HG02840 (cell line): ENCODE results near the gene GOLT1A.

ENCODE experiments used
- ATAC-seq: cut with Tn5 transposase; IDR thresholded peaks from one replicate; pipeline ENCODE4 v1.9.1; 2021; ENCODE audit warnings: mild to moderate bottlenecking, moderate library complexity, moderate number of reproducible peaks; ENCODE audit not compliant: unreplicated experiment, low FRiP score

Gene GOLT1A

DNA sequence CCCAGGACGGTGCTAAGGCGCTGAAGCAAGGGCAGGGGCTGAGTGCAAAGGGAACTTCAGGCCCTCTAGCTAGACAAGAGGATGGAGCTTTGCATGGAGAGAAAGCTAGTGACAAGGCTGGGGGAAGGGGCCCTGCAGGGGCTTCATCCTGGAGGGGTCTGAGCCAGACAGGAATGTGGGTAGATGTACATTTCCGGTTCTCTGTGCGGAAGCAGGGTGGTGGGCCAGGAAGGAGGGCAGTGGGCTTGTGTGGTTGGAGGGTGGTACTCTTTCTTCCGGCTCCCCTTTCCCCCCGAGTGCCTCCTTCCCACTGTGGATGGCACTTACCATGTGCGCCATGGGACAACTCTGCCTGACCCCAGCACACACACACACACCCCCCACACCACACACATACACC is 19.0 kb downstream of the GOLT1A start:
- no peak for ATAC-seq

DNA sequence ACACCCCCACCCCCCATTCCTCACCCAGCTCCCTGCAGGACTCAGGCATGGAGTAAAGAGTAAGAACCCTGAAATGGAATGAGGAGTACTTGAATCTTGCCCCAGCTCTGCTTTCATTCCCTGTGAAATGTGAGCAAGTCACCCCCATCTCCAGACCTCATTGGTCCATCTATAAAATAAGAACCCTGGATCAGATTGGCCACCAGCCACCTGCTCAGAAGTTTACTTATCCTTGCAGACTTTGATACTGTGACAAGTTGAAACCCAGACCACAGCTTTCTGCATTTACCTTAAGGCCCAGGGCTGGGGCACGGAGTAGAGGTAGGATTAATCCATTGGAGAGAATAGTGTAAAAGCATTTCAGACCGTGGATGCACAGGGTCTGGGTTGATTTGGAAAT is 19.7 kb downstream of the GOLT1A start:
- ATAC-seq = no peak

DNA sequence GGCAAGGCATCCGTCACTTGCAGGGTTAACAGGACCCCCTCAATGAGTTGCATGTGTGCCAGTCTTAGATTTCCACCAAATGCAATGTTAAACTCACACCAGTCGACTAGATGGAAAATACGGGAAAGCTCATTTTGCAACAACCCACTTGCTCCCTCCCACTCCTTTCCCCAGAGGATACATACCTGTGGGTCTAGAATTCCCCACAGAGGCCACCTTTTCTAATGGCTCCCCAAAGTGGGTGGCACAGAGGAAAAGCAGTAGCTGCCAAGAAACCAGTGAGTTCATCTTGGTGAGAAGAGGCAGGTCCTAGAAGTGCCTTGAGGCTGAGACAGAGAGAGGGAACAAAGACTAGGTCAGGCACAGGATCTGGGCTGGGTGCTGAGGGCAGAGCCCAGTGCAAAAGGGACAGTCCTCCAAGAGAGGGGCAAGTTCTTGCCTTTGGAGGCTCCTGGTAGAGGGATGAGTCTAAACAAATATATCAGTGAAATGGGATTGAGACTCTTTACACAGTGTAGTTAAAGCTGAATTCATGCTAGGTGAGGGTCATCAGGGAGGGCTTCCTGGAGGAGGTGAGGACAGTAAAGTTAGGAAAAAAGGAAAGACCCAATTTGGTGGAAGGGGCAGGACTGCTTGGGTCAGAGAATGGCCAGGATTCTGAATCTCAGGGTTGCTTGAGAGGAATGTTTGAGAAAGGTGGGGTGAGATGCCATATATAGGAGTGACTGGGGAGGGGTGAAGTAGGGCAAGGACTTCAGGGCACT is 21.0 kb downstream of the GOLT1A start:
- no peak for ATAC-seq

DNA sequence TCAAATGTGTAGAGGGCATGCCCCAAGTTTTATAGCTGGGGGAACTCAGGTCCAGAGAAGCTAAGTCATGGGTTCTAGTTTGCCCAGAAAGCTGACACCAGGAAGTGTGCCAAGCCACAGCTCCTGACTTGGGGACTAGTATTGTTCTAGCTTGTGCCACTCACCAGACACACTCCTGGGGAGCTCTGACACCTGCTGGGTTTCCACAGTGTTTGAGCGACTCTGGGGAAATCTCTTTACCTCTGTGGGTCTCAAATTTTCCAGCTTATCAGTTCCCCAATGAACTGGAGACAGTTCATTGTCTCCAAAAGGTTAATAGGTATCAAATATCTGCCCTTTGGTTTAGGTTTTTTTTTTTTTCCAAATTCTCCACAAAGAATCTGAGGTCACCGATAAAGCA is 21.7 kb downstream of the GOLT1A start:
- ATAC-seq = no peak

DNA sequence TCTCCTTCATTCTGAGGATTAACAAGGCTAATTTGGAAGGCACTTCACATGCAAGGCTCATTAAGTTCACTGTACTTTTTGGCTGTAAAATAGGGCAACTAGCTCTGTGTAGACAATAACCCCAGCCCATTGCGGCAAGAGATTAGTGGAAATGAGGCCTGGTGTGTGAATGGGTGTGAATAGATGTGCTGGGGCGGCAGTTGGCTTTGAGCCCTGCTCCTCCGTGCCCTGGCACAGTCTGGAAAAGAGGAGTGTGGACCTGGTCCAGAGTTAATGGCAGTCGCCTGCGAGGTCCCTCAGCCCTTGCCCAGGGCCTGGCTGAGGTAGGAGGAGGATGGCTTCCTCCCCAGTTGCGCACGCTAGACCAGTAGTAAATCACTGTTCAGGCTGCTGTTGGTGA is 22.3 kb downstream of the GOLT1A start:
- ATAC-seq = no peak

DNA sequence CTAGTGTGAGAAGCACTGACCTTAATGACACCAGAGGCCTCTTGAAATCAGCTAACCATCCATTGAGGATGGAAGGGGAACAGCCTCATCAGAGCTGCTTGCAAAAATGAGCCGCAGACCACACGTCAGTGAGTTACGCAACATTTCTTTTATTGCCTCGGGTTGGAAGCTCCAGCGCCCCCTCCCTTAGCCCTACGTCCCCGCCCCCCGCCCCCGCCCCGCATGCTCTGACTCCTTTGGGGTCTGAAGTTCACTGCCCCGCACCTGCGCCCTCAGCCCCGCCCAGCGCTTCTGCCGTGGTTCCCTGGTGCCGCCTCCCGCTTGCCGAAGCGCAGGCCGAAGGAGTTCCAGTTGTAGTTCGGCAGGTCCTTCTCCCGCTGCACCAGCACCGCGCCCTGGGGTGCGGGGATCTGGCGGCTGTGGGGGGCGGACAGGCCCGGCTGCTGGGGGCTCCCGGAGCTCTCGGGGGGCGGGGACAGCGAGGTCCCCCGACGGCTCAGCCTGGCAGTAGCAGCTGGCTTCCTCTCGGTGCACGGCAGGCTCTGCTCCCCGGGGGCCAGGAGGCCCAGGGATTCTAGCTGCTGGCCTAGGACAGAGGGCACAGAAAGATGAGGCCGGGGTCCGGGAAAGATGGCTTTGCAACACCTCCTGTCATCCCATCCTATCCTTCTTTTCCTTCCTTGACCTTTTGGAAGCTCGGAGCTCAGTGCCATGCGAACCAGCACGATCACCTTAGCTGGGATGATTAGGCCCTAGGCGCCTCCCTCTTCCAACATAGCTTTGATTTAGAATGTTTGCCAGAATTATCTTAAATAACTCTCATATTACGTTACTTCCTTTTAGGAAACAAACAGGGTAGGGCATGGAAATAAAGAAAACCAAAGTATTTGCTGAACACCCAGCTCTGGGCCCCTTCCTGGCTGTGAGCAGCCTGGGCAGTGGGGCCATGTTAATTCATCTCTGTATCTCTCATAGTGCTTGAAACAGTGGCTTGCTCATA is 23.3 kb downstream of the GOLT1A start:
- ATAC-seq = no peak

DNA sequence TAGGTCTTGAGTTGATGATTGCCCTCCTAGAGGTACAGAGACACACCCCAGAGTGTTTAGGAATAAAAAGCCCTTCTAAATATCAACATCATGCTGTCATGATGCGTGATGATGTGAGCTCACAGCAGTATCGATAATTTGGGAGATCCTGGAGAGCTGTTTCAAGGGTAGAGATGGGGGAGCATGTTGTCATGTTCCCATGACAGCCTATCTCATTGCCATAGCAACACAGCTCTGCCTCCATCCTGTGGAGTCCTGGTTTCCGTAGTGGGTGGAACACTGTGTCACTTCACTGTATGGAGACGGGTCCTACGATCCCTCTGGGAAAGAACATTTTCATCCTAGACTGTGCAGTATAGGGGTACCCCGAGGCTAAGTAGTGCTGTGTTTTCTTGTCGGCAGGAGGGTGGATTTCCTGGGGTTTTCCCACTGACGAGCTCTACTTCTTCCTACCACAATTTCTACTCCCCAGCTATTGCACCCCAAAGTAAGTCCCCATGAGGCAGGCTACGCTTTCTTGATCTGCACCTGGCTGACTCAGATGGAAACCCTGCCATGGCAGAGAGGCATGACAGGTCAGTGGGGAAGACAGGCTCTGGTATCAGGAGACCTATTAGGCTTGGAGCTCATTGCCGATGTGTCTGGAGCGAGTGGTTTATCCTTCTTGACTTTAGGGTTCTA is 24.7 kb downstream of the GOLT1A start:
- no peak for ATAC-seq

DNA sequence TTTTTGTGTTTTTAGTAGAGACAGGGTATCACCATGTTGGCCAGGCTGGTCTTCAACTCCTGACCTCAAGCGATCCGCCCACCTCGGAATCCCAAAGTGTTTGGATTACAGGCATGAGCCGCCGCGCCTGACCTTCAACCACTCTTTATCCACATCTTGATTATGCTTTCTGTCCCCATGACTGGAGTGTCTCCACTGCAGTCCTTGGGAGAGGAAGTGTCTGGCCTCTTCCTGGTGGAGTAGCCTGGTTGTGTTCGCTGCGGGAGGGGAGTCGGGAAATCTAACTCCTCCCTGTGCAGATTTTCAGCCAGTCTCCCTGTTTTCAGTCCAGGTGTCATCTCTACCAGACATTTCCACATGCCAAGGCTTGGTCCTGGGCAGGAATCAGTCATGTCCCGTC is 27.2 kb downstream of the GOLT1A start:
- no peak for ATAC-seq

DNA sequence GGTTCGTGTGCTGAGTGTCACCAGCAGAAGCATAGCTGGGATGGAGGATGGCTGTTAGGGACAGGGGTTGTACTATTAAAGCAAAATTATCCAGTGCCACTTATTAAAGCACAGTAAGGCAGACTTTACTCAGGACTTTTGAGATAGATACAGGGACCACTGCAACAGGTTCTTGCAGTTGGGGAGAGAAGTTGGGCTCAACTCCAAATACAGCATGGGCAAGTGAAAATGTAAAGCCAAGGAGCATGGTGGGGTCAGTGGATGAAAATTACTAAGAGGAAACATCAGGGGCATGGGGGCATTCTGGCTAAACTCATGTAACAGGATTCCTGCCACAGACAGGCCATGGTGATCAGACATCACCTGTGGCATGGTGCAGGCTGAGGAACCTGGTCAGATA is 32.7 kb downstream of the GOLT1A start:
- no peak for ATAC-seq

DNA sequence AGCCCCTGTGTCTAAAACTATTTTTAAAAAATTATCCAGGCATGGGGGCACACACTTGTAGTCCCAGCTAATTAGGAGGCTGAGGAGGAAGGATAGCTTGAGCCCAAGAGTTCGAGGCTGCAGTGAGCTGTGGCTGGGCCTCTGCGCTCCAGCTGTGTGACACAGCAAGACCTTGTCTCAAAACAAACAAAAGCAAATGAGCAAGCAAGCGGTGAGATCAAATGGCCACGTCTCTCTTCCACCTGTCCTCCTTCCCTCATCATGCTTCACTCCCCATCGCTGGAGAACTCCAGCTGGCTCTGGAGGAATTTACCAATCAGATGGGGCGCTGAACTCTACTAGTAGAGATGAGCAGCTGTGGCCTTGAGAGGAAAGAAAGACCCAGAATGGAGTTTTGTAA is 33.7 kb downstream of the GOLT1A start:
- ATAC-seq = no peak

DNA sequence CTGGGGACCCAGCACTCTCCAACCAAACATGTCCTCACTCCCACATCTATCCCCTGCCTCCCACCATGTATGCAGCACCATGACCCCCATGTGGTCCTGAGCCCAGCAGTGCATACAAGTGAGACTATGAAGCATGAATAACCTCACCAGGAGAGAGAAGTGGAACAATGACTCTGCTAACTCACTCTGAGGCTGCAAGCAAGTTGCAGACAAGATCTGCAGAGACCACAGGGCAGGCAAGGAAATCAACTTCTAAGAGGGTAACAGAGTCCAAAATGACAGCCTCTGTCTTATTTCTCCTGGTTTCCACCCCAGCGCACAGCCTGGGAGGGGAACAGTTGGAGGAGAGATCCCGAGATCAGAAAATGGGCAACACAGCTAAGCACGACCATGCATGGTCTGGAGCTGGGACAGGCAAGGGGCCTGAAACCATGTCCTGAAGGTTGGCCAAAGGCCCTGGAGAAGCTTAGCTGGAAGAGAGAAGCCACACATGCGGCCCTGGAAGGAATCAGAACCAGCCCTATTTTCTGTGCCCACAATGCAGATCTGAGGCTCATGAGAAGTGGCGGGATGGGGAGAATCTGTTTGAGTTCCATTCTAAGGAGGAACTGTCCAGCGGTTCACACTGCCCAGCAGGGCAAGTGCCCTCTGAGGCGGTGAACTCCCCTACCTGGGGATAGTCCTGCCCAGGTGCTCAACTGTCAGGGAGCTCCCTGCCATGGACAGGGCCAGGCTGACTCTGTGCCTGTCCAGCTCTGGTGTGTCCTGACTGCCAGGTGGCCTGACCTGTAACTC is 35.1 kb downstream of the GOLT1A start:
- ATAC-seq = no peak

DNA sequence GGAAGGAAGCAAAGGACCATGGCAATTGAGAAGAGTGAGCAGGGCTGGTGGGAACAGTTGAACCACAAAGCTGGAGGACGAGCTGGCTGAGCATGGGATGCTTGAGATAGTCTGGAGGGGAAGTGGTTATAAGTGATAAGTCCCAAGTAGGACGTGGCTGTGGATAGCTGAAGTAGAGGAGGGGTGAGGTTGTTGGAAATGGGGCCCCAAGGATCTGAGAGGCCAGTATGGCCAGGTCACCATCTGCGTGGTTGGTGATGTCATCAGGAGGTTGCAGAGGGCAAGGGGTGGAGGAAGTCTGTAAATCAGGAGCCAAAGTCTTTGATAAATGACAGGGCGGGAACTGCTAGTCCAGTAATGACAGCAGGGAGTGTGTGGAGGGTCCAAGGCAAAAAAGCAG is 36.7 kb downstream of the GOLT1A start:
- ATAC-seq = no peak

DNA sequence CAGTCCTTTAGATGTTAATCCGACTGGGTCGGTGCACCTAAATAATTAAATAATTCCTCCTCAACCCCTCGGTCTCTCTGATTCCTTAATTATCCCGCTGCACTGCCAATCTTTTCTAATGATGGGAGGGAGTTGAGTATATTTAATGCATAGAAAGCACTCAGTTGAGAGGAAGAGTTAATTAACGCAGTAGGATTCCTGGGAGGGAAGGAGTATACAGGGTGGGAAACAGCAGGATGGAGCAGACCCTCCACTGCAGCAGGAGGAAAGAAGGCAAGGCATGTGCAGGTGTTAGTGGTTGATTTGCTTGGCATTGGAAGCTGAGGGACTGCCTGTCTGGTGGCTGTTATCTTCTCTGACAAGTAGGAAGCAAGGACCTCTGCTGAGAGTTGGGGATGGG is 37.7 kb downstream of the GOLT1A start:
- no peak for ATAC-seq

DNA sequence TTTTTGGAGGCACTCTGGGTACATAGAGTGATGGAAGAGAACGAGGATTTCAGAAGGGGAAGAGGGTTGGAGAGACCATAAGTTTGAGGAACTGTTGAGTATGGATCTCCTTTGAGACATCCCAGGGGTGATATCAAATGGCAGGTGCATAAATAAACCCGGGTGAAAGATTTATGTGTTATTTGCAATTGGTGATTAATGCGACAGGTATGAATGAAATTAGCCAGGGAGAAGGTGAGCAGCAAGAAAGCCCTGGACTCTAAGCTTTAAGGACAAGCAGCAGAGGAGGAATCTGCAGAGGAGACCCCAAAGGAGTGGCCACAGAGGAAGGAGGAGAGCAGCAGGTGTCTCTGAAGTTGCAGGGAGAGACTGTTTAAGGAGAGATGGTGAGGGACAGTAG is 38.8 kb downstream of the GOLT1A start:
- no peak for ATAC-seq

DNA sequence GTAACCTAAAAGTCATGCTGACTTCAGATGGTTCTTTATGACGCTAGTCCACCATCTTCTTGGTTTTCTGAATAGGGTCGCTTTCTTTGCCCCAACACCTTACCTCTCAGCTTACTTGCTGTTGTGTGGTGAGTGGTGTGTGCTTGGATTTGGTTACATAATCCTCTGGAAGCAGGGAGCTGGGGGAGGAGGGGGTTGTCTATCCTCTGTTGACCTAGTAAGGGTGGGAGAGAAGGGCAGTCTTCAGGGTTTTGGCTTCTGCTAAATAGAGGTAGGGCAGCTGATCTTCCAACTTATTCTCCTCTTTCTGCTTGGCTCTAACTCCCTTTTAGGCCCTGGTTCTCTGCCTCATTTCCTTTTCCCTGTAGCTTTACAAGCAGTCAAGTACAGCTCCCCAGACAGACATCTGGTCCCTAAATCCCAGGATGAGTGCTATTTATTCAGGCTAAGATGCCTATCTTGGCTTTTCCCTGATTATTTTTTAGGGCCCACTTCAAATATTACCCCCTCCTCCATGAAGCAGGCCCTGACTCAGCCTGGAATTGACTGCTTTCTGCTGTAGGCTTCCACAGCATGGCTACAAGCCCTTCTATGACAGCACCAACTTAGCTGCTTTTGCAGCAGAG is 41.3 kb downstream of the GOLT1A start:
- ATAC-seq = no peak

DNA sequence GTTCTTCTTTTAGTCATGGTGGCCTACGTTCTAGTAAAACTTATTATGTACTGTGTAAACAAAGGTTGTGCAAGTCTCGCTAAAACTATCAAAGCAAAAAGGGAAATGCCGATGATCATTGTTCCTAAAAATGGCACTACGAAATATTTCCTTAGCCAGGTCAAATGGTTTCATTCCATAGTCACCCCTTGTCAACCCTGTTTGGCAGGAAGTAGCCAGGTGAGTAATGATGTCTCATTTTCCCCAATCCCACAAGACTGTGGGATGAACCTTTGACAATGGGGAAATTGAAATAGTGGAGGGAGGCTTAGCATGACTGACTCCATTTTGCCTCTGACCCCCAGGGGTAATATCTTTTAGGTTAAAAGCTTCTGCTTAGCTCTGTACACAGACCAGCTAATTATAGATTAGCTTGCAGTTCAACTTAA is 42.0 kb downstream of the GOLT1A start:
- ATAC-seq = no peak

DNA sequence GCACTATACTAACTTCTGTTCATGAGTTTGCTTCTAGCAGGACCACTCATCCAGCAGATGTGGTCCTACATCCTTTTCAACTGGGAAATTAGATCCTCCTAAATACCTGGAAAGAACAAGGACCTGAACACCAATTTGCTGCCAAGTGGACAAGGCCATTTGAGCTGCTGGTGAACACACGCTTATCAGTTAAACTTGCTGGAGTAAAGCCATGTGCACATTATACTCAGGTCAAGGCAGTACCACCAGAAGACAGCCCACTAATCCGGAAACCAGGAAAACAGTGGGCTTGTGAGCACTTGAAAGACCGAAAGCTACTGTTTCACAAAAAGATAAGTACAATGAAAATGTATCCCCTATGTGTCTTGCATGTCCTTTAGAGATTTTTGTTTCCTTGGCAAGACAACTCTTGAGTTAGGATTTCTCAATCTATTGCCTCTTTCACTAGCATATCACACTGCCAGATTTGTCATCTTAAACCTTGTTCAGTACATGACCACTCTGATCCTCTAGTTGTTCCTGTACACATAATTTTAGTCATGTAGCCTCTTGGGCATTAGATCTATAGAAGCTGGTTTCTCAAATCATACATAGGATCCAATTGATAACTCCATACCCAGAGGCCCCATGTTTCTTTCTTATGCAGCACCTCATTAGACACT is 43.2 kb downstream of the GOLT1A start:
- ATAC-seq = no peak

DNA sequence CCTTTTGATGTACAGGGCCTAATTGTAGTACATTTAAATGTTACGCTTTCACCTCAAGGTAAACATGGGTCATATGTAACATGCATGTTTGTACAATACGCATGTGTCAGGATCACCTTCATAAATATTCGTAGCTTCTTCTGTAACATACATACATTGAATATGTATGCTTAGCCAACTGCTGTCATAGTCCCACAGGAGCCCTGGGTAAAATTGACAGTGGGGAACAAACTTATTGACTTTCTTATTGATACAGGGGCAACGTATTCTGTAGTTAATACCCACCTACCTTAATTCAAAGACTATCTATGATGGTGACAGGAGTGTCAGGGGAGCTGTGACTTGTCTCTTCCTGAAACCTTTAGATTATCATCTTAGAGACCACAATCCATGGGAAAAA is 43.9 kb downstream of the GOLT1A start:
- no peak for ATAC-seq

DNA sequence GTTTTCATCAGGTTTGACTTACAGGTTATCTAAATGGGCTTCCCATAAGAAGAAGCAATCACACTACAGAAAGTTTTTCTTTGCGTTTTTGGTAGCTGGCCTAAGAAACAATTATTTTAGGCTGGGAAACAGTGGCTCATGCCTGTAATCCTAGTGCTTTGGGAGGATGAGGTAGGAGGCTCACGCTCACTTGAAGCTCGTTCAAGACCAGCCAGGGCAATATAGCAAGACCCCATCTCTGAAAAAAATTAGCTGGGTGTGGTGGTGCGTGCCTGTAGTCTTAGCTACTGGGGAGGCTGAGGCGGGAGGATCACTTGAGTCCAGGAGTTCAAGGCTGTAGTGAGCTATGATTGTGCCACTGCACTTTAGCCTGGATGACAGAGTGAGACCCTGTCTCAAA is 46.1 kb downstream of the GOLT1A start:
- ATAC-seq = no peak
